ENCODE results near the gene CAB39. TPM values are rescaled to one million over a fixed set of nuclear protein-coding genes. Genes with fewer than 3 reads are reported as not detected.

CAB39 gene
- total RNA-seq, 1 donor from 2014 or later = 59.0 TPM

DNA sequence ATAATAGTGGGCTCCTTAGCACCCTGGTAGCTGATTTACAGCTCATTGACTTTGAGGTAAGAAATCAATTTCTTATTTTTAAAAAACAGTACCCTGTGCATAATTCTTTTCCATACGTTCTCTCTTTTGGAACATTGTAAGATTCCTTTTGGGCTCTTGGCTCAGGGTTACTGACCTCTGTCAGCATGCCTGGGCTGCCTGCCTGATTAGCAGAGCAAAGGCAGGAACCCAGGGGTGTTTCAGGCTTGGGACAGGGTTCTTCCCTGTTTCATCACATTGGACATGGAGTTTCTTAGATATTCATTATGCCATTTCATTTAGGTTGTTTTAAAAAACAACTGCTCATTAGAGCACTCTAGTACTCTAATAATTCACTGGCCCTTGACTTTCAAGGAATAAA, 78.3 kb downstream of the CAB39 start:
- peaks cover 2% of the 10 kb centered on the region for H3K27me3 Mint-ChIP-seq (ENCODE audit: insufficient read depth, low read depth)
- no peaks in the 10 kb centered on the region for H4K20me1 ChIP-seq (ENCODE audit: low read depth)
- H3K9me3 Mint-ChIP-seq = peaks cover 24% of the 10 kb centered on the region
- H3K27me3 ChIP-seq = no peaks in the 10 kb centered on the region
- no peak overlapping the region for H3K4me3 ChIP-seq
- no peak overlapping the region for H3K27ac Mint-ChIP-seq
- no peak overlapping the region for H2AFZ ChIP-seq (replicated peaks)
- H3K4me1 Mint-ChIP-seq = no peaks in the 10 kb centered on the region
- H3K9me3 ChIP-seq (ENCODE audit: low read depth) = peaks cover 7% of the 10 kb centered on the region
- H3K27ac ChIP-seq = no peak overlapping the region
- H3K4me3 Mint-ChIP-seq = no peak overlapping the region
- peaks cover 5% of the 10 kb centered on the region for H3K36me3 ChIP-seq
- no peak overlapping the region for H3K9ac ChIP-seq
- DNase-seq (ENCODE audit: low spot score) = no peak
- H3K79me2 ChIP-seq (ENCODE audit: low read depth) = peaks cover 9% of the 10 kb centered on the region
- no peaks in the 10 kb centered on the region for H3K4me1 ChIP-seq
- H3K4me2 ChIP-seq = no peak overlapping the region
- H3F3A ChIP-seq (ENCODE audit: low read depth) = no peaks in the 10 kb centered on the region
- peaks cover 68% of the 10 kb centered on the region for H3K36me3 Mint-ChIP-seq
- TF ChIP-seq EZH2 (IDR thresholded peaks at IDR 0.05) (no peak), EZH2phosphoT487 (IDR thresholded peaks at IDR 0.05) (no peak)
- TF ChIP-seq, protein P1, sequence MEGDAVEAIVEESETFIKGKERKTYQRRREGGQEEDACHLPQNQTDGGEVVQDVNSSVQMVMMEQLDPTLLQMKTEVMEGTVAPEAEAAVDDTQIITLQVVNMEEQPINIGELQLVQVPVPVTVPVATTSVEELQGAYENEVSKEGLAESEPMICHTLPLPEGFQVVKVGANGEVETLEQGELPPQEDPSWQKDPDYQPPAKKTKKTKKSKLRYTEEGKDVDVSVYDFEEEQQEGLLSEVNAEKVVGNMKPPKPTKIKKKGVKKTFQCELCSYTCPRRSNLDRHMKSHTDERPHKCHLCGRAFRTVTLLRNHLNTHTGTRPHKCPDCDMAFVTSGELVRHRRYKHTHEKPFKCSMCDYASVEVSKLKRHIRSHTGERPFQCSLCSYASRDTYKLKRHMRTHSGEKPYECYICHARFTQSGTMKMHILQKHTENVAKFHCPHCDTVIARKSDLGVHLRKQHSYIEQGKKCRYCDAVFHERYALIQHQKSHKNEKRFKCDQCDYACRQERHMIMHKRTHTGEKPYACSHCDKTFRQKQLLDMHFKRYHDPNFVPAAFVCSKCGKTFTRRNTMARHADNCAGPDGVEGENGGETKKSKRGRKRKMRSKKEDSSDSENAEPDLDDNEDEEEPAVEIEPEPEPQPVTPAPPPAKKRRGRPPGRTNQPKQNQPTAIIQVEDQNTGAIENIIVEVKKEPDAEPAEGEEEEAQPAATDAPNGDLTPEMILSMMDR (IDR thresholded peaks at IDR 0.05) = no peak

DNA sequence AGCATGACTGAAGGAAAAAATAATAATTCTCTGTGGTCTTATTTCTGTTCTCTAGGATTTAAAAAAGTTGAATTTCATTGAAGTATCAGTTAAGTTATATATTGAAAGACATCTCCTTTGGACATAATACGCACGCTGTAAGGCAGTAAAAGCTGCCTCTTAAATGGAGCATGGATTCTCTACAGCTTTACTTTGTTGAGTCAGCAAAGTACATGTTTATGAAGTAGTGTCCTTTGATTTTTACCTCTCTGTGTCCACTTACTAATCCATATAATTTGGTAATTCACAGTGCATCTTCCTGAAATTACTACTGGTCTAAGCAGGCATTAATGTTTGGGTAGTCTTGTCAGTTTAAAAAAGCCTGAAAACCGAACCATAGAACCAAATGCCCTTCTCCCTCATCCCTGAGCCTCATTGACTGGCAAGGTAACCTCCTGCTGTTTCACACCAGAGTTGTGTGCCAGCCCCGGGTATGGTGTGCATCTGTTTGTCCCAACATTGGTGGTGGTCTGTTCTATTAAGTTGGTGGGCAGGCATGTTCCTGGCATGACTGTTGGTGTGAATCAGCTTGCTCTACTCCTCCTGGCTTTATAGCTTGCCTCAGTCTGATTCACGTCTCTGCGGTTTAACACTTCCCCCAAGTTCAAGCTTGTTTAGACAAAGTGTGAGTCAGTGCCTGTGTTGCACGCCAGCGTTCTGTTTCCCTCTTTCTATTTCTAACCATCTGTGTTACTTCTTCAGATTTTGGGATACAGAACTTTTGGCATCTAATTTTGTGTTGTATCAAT, 81.1 kb downstream of the CAB39 start:
- H3K79me2 ChIP-seq (ENCODE audit: low read depth) = peaks cover 3% of the 10 kb centered on the region
- Mint-ChIP-seq H3K4me3 (no peak overlapping the region), H3K9me3 (peaks cover 14% of the 10 kb centered on the region), H3K4me1 (no peaks in the 10 kb centered on the region), H3K36me3 (peaks cover 53% of the 10 kb centered on the region), H3K27ac (no peak overlapping the region), H3K27me3 (ENCODE audit: insufficient read depth, low read depth) (peaks cover 2% of the 10 kb centered on the region)
- H3F3A ChIP-seq (ENCODE audit: low read depth) = no peaks in the 10 kb centered on the region
- H3K4me2 ChIP-seq = no peak overlapping the region
- H4K20me1 ChIP-seq (ENCODE audit: low read depth) = no peaks in the 10 kb centered on the region
- H3K9me3 ChIP-seq (ENCODE audit: low read depth) = peaks cover 4% of the 10 kb centered on the region
- no peaks in the 10 kb centered on the region for H3K4me1 ChIP-seq
- H3K9ac ChIP-seq = no peak overlapping the region
- no peaks in the 10 kb centered on the region for H3K27me3 ChIP-seq
- H3K4me3 ChIP-seq = no peak overlapping the region
- H2AFZ ChIP-seq (replicated peaks) = no peak overlapping the region
- no peak for DNase-seq (ENCODE audit: low spot score)
- peaks cover 5% of the 10 kb centered on the region for H3K36me3 ChIP-seq
- no peak overlapping the region for H3K27ac ChIP-seq
- TF ChIP-seq, protein P1 (IDR thresholded peaks at IDR 0.05) = no peak
- TF ChIP-seq EZH2phosphoT487 (IDR thresholded peaks at IDR 0.05) = no peak
- no peak for TF ChIP-seq EZH2 (IDR thresholded peaks at IDR 0.05)

DNA sequence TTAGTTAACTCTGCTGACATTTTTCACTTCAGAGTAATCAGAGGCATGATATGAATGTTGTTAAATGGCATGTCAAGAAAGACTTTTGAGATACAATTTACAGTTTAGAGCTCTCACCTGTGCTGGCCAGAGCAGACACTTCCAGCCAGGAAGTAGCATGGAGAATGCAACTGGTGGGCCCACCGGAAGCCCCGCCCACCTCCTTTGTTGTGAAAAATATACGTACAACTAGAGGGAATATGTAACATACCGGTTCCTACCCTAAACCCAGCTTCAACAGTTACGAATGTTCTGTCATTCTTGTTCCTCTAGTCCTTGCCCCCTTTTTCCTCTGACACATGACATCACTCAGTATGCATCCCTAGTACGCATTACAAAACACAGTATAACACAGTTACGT, 81.9 kb downstream of the CAB39 start:
- Mint-ChIP-seq H3K27ac (no peak overlapping the region), H3K4me1 (no peaks in the 10 kb centered on the region), H3K4me3 (no peak overlapping the region), H3K27me3 (ENCODE audit: insufficient read depth, low read depth) (peaks cover 2% of the 10 kb centered on the region), H3K36me3 (peaks cover 48% of the 10 kb centered on the region), H3K9me3 (peaks cover 9% of the 10 kb centered on the region)
- Histone ChIP-seq H3K27ac (no peak overlapping the region), H3K36me3 (peaks cover 5% of the 10 kb centered on the region), H3K4me1 (no peaks in the 10 kb centered on the region), H3K79me2 (ENCODE audit: low read depth) (no peaks in the 10 kb centered on the region), H2AFZ (replicated peaks) (no peak overlapping the region), H3K4me2 (no peak overlapping the region), H4K20me1 (ENCODE audit: low read depth) (no peaks in the 10 kb centered on the region), H3F3A (ENCODE audit: low read depth) (no peaks in the 10 kb centered on the region), H3K27me3 (no peaks in the 10 kb centered on the region), H3K9ac (no peak overlapping the region), H3K9me3 (ENCODE audit: low read depth) (no peaks in the 10 kb centered on the region), H3K4me3 (no peak overlapping the region)
- DNase-seq (ENCODE audit: low spot score) = no peak
- TF ChIP-seq, protein P1 (IDR thresholded peaks at IDR 0.05) = no peak
- TF ChIP-seq EZH2phosphoT487 (IDR thresholded peaks at IDR 0.05) (no peak), EZH2 (IDR thresholded peaks at IDR 0.05) (no peak)

All from neural progenitor cell (in vitro differentiated cells).